ENCODE data around the gene CLEC16A.

The CLEC16A gene

DNA sequence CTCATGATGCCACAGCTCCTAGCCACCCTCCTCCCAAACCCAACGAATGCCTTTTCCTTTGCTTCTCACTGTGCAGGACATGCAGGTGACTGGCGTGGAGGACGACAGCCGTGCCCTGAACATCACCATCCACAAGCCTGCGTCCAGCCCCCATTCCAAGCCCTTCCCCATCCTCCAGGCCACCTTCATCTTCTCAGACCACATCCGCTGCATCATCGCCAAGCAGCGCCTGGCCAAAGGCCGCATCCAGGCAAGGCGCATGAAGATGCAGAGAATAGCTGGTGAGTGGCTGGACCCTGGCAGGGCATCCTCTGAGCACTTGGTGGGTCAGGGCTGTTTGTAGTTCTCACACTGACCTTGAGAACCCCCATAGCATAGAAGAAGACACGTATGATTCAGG lies 179.3 kb downstream of the CLEC16A start:
- peak overlapping the region; percentile 67 for H3K27ac Mint-ChIP-seq

DNA sequence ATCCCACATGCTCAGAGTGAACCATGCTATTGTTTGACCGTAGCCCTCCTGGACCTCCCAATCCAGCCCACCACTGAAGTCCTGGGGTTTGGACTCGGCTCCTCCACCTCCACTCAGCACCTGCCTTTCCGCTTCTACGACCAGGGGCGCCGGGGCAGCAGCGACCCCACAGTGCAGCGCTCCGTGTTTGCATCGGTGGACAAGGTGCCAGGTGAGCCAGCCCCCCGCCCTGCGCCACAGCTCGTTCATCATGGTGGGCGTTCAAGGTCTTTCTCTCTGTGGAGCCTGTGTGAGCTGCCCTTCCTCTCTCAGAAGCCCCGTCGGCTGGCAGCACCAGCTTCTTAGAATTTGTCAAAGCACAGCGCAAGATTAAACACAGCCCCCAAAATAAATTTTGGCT lies 181.6 kb downstream of the CLEC16A start:
- Mint-ChIP-seq H3K9me3 (no peaks in the 10 kb centered on the region), H3K4me3 (no peak overlapping the region), H3K36me3 (peaks cover 62% of the 10 kb centered on the region), H3K4me1 (peaks cover 14% of the 10 kb centered on the region), H3K27ac (peak overlapping the region; percentile 72)
- no peak for DNase-seq (ENCODE audit: low spot score in 2 of 2)
- ATAC-seq = no peak

More for the DNA sequence above, 179.3 kb downstream of the CLEC16A start:
- ATAC-seq (no peak), DNase-seq (ENCODE audit: low spot score in 2 of 2) (no peak)
- Mint-ChIP-seq H3K9me3 (no peaks in the 10 kb centered on the region), H3K4me1 (peaks cover 10% of the 10 kb centered on the region), H3K4me3 (no peak overlapping the region), H3K36me3 (peaks cover 62% of the 10 kb centered on the region)

DNA sequence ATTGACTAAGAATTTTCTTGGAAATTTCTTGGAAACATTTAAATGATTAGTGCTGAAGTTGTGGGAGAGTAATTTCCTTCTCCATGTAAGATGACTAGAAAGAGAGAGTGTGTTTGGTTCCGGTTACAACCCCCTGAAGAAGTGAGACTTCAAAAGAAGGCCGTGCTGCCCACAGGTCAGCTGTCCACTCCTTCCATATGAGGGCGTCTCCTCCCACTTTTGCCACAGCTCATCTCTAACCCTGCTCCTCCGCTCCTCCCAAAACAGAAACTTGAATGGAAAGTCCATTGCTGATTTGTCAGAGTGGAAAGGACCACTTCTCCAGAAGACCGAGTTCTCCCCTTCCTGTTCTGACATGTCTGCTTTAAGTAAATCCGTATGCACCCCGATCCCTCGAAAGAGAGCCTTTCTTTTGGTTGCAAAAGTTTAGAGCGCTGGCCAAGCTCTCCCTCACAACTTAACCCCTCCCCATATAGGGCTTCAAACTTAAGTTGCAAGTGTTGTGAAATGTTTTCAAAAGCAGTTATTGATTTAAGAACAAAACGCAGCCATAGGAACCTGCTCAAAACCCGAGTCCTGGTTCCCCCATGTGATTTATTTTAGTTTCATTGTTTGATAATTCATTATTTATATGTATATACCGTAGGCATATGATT lies 182.2 kb downstream of the CLEC16A start:
- Mint-ChIP-seq H3K4me1 (peaks cover 17% of the 10 kb centered on the region), H3K4me3 (no peak overlapping the region), H3K36me3 (peaks cover 62% of the 10 kb centered on the region), H3K9me3 (no peaks in the 10 kb centered on the region), H3K27ac (peak overlapping the region; percentile 72)
- DNase-seq (ENCODE audit: low spot score in 2 of 2) (no peak), ATAC-seq (no peak)

DNA sequence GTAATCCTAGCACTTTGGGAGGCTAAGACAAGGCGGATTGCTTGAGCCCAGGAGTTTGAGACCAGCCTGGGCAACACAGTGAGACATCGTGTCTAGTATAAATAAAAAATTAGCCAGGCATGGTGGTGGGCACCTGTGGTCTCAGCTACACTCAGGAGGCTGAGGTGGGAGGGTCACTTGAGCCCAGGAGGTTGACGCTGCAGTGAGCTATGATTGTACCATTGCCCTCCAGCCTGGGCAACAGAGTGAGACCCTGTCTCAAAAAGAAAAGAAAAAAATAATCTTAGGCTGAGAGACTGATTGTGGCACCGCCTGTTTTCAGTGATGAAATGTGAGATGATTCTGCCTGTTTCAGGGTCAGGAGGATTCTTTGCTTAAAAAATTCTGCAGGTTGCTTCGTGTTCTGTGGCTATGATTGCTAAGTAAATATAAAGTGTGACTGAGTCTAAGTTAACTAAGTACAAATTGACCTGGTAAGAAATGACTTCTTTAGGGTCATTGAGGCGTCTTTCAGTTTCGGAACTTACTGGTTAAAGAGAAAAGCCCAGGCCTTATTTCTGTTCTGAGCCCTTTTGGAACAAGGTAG lies 183.3 kb downstream of the CLEC16A start:
- H3K4me1 Mint-ChIP-seq = peaks cover 22% of the 10 kb centered on the region
- no peaks in the 10 kb centered on the region for H3K9me3 Mint-ChIP-seq
- ATAC-seq (no peak), DNase-seq (ENCODE audit: low spot score in 2 of 2) (no peak)
- H3K4me3 Mint-ChIP-seq = no peak overlapping the region
- H3K36me3 Mint-ChIP-seq = peaks cover 52% of the 10 kb centered on the region
- peak overlapping the region; percentile 87 for H3K27ac Mint-ChIP-seq

DNA sequence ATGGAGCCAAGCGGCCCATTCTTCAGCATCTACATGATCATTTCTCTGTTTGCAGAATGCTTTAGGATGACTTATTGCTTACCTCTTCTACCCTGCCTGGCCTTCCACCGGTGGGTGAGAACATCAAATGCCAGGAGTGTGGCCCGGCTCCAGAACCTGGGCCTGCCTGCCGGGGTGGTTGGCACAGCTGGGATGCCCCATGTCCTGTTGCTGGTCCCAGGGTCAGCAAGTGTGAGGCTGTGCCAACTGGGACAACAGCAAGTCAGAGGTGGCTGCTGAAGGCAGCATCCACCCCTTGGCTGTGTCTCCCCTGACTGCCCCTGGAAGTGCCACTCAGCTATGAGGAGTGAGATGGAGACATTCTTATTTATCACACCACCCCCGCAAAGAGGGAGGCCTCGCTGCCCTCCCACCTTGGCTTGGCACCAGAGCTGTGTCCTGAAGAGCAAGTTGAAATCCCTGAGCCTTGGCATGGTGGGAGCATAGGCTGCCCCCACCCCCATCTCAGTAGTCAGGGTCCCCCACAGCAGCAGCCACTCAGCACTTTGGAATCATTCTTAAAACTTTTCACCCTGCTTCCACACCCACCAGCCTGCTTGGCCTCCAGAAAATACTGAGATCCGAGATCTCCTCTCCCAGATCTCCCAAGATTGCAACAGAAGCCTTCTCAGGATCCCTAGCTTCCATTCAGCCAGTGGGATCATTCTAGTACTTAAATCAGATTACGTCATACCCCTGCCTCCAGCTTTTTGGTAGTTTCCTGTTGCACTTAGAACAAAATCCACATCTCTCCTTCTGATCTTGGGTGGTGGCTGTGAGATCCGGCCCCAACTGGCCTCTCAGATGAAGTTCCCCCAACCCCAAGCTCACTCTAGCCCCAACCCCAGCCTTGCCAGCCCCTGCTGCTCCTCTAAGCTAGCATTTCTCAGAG lies 184.1 kb downstream of the CLEC16A start:
- Mint-ChIP-seq H3K27ac (peak overlapping the region; percentile 87), H3K9me3 (no peaks in the 10 kb centered on the region), H3K36me3 (peaks cover 44% of the 10 kb centered on the region), H3K4me3 (no peak overlapping the region), H3K4me1 (peaks cover 22% of the 10 kb centered on the region)
- ATAC-seq = no peak
- no peak for DNase-seq (ENCODE audit: low spot score in 2 of 2)

DNA sequence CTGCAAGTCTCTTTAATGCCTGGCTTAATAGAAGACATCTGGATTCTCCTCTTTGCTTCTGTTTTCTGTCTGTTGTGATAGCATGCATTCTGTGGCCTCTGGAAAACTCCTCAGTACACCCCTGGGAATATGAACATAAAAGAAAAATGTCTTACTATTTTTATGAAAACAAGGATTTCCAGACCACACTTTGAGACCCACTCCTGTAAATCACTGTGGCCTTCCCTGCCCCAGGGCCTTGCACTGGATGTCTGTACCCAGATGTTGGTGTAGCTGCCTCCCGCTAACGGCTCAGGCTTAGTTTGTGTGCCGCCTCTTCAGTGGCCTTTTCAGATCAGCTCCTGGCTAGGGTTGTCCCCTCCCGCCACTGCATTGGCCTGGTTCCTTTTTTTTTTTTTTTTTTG lies 185.0 kb downstream of the CLEC16A start:
- no peaks in the 10 kb centered on the region for H3K9me3 Mint-ChIP-seq
- H3K4me3 Mint-ChIP-seq = no peak overlapping the region
- ATAC-seq (no peak), DNase-seq (ENCODE audit: low spot score in 2 of 2) (no peak)
- peak overlapping the region; percentile 87 for H3K27ac Mint-ChIP-seq
- H3K36me3 Mint-ChIP-seq = peaks cover 35% of the 10 kb centered on the region
- H3K4me1 Mint-ChIP-seq = peaks cover 22% of the 10 kb centered on the region

DNA sequence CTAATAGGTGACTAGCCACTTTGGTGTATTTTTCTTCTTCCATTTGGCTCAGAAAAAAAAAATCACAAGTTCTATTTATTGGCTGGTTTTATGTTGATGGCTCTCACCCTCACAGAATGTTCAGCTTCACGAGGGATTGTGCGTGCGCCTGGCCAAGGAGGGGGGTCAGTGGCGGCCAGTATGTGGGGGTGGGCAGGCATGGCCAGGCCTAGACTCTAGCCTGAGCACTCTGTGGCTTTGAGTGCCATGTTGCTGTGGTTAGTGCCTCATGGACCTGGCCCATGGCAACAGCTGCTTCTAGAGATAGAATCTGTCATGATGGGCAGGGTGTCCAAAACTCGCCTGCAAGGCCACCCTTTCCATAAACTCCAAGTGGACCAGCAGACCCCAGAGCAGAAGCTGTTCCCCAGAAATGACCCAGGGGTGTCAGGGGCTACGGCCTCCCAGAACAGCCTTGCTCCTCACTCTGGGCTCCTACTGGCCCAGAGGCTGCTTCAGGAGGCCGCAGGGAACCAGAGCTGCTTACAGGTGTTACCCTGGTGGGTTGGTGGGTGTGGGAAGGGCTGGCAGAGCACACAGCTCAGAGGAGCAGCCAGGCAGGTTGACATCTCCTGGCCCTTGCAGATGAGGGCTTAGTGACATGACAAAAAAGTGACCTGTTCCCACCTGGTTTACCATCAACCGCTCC lies 186.8 kb downstream of the CLEC16A start:
- Mint-ChIP-seq H3K36me3 (peaks cover 36% of the 10 kb centered on the region), H3K4me1 (peaks cover 26% of the 10 kb centered on the region), H3K27ac (peak overlapping the region; percentile 74), H3K9me3 (no peaks in the 10 kb centered on the region), H3K4me3 (no peak overlapping the region)
- no peak for DNase-seq (ENCODE audit: low spot score in 2 of 2)
- no peak for ATAC-seq

DNA sequence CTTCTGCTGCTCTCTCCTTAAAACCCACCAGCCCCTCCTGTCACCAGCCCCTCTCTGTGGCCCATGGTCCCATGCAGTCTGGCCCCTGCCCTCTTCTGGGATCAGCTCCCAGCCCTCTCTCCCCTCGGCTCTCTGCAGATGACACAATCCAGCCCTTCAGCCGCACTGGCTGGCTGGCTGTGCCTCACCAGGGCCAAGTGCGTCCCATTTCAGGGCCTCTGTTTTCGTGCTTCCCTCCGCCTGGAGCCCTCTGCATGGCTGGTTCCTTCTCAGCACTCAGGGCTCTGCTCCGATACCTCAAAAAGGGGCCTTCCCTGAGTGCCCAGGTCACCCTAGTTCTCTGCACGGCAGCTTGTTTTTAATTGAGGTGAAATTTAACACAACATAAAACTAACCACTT lies 187.3 kb downstream of the CLEC16A start:
- Mint-ChIP-seq H3K36me3 (peaks cover 32% of the 10 kb centered on the region), H3K9me3 (no peaks in the 10 kb centered on the region), H3K4me1 (peaks cover 21% of the 10 kb centered on the region), H3K4me3 (no peak overlapping the region), H3K27ac (peak overlapping the region; percentile 74)
- DNase-seq (ENCODE audit: low spot score in 2 of 2) = no peak
- ATAC-seq = no peak

DNA sequence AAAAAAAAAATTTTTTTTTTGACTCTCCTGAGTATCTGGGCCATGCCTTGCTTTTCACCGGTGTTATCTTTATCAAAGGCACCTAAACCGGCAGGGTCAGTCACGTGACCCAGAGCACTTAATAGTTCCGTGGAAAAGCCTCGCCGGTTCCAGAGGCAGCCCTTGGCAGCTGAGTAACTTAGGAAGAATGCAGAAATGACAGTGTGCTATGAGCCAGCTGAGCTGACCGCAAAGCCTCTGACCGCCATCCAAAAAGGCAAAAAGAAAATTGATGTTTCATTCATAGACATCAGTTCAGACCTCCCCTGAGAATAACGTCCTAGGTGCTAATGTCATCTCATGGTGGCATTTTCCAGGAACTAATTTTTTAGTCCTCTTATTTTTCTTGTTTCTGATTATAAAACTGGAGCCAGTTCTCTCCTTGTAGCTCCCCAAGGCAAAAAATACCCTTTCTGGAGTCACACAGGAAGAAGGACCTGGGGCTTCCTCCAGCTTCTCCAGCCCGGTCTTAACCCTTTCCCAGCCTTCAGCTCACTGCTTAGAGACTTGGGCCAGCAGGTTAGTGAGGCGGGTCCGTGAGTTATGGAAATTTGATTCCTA lies 189.1 kb downstream of the CLEC16A start:
- ATAC-seq (no peak), DNase-seq (ENCODE audit: low spot score in 2 of 2) (no peak)
- no peak overlapping the region for H3K27ac Mint-ChIP-seq

DNA sequence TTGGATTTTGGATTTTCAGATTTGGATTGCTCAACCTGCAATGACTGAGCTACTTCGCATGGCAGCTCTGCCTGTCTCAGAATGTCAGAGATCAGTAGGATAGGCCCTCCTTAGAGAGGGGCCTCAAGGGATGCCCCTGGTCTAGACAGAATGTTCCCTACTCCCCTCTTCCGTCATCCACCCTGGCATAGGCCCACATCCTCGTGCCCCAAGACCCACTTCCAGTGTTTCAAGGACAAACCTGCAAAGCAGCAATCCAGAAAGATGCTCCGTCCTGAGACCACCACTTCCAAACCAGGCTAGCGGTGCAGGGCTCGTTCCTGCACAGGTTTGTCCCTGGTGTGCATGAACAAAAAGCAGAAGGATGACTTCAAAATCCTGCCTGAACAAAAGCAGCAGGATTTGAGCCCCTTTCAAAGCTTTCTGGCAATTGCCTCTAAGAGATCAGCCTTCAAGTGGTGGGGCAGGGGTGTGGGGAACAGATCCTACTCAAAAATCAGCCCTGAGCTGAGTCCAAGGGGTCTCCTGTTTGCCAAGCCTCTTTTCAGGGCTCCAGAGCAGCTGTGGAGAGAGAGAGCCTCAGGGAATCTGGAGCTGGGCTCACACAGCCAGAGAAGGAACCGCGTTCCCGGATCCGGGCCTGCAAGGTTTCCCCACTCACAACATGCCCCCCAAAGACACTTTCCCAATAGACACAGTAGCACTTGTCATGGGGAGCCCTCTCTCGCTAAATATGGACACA lies 190.5 kb downstream of the CLEC16A start:
- ATAC-seq = no peak
- Mint-ChIP-seq H3K4me3 (no peak overlapping the region), H3K9me3 (no peaks in the 10 kb centered on the region), H3K4me1 (peaks cover 26% of the 10 kb centered on the region), H3K27ac (no peak overlapping the region), H3K36me3 (peaks cover 16% of the 10 kb centered on the region)
- no peak for DNase-seq (ENCODE audit: low spot score in 2 of 2)

More for the DNA sequence above, 189.1 kb downstream of the CLEC16A start:
- peaks cover 16% of the 10 kb centered on the region for H3K36me3 Mint-ChIP-seq
- no peak overlapping the region for H3K4me3 Mint-ChIP-seq
- peaks cover 27% of the 10 kb centered on the region for H3K4me1 Mint-ChIP-seq
- no peaks in the 10 kb centered on the region for H3K9me3 Mint-ChIP-seq

DNA sequence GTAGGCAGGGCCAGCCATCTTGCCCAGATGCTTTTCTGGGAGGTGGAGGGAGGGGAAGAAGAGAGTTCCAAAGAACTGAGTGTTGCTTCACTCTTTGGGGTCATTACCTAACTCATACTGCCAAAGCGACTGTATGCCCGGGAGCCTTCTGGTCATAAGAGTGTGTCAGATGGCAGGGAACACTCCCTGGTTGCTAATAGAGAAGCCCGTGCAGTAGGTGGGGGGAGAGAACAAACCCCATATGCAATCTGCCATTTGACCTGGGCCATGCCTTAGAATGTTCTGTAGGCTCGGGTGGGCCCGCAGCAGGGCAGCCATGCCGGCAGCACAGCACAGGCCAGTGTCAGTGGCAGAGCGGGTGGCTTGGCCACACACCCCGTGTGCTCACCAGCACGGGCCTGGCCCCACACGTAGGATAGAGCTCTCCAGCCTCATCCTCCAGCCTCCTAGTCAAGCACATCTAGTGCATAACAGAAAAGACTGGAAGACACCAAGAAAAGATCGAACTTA lies 191.2 kb downstream of the CLEC16A start:
- ATAC-seq = no peak
- Mint-ChIP-seq H3K9me3 (no peaks in the 10 kb centered on the region), H3K4me3 (no peak overlapping the region), H3K4me1 (peaks cover 33% of the 10 kb centered on the region), H3K27ac (no peak overlapping the region), H3K36me3 (peaks cover 16% of the 10 kb centered on the region)
- no peak for DNase-seq (ENCODE audit: low spot score in 2 of 2)

DNA sequence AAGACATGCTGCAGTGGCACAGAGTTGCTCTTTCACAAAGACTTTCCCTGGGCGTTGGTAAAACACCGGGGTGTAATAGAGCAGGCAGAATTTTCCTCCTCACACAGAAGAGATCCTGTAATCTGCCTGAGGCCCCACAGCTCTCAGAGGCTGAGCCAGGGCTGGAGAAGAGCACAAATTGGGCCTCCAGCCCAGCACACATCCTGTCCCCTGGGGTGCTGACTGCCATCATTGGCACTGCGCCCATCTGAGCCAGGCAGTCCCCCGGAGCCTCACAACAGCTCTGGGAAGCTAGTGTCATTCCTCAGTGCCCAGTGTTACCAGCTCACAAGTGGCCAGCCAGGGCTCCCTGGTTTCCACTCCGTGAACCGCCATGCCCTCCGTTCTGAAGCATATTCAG lies 192.2 kb downstream of the CLEC16A start:
- Mint-ChIP-seq H3K27ac (no peak overlapping the region), H3K4me1 (peaks cover 31% of the 10 kb centered on the region), H3K4me3 (no peak overlapping the region), H3K9me3 (no peaks in the 10 kb centered on the region), H3K36me3 (peaks cover 16% of the 10 kb centered on the region)
- ATAC-seq = no peak
- DNase-seq (ENCODE audit: low spot score in 2 of 2) = no peak

DNA sequence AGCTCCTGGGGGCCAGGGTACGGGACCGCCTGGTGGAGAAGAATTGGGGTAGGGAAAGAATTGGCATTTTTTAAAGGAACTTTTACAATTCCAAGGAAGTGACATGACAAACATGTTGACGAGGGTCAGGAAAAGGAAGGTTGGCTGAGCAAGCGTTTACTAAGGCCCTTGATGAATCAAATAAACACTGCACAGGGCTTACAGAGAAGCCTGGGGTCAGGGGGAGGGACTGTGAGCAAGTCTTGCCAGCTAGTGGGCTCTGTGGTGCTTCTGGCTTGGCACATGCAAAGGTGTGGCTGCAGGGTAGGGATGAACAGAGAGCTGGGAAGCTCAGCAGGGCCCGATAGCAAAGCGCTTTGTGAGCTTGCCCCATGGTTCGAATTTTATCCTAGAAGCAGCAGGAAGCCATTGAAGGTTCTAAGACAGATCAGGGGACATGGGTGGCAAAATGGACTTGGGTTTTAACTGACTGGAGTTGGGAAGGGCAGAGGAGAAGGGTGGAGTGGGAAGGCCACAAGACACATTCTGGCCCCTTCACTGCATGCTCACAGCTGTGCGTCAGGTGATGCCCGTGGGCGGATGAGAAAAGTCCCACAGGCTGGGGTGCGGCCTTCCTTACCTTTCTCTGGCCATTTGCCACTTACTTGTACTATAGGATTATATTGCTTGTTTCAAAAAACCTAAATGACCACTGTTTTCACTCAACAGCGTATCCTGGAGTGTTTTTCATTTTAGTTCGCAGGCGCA lies 193.8 kb downstream of the CLEC16A start:
- H3K4me1 Mint-ChIP-seq = peaks cover 27% of the 10 kb centered on the region

More for the DNA sequence above, 193.8 kb downstream of the CLEC16A start:
- no peak for ATAC-seq
- H3K9me3 Mint-ChIP-seq = no peaks in the 10 kb centered on the region
- H3K36me3 Mint-ChIP-seq = peaks cover 16% of the 10 kb centered on the region
- no peak overlapping the region for H3K4me3 Mint-ChIP-seq
- H3K27ac Mint-ChIP-seq = peak overlapping the region; percentile 45
- DNase-seq (ENCODE audit: low spot score in 2 of 2) = no peak
